ENCODE results near the gene LCAT.

- TF ChIP-seq FOXP2 (optimal IDR thresholded peaks at IDR 0.05; ENCODE audit: control extremely low read depth, extremely low read length, insufficient read depth): no peak
- no peak for TF ChIP-seq POLR2AphosphoS5 (IDR thresholded peaks at IDR 0.05; ENCODE audit: borderline replicate concordance, low read depth, low read length)
- no peak for TF ChIP-seq EZH2 (IDR thresholded peaks at IDR 0.05)
Measured at GRCh38 chr16:67950335-67950843, 6.5 kb upstream of the LCAT start.
